GM18873 (cell line): ENCODE results near the gene BTBD3.

ENCODE experiments used
- ATAC-seq: cut with Tn5 transposase; IDR thresholded peaks from one replicate; pipeline ENCODE4 v1.9.1; 2021; ENCODE audit warnings: mild to moderate bottlenecking, moderate library complexity, moderate number of reproducible peaks; ENCODE audit not compliant: unreplicated experiment, low FRiP score

Gene BTBD3

DNA sequence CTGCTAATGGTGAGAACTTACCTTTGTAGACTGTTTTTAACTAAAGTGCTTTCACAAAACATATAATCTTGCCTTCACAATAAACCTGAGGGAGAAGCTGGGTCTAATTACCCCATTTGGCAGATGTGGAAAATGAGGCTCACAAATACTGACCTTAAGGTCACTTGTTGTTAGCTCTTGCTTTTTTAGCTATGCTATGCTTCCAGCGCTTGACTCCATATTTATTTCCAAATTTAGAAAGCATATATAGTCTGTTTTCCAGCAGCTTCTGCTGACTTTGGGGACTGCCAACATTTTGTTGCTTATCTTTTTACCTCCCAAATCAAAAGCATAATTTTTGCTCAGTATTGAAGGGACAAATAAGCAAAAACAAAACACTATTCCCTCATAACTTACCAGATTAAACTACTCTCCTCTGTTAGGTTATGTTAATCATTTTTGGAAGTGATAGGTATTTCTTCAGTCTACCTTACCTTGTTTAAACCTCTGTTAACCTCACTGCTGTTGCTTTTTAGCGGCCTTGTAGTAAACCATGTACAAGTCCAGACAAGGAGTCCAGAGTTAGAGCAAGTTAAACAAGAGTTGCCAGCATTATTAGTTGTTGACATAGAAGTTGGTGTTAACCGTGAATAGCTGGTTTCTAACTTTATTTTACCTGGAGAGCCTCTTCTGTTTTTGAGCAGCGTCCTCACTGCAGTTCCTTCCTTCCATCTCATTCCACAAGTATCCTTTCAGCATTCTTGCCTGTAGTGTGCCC lies 4.9 kb upstream of the BTBD3 start:
- ATAC-seq, result no peak

DNA sequence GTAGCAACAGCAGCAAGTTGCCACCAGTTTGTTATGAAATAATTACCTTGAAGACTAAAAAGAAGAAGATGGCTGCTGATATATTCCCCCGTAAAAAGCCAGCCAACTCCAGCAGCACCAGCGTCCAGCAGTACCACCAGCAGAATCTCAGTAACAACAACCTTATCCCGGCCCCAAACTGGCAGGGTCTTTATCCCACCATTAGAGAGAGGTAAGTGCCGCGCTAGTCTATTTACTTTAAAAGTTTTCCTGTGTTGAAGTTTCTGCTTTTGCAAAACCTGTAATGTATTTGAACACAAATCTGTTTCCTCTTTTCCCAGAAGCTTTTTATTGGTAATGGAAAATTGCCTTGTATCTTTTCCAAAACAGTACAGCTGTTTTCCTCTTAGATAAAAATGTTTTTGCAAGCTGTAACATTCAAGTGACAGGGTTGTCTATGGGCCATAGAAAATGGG lies 725 bp downstream of the BTBD3 start:
- no peak for ATAC-seq

DNA sequence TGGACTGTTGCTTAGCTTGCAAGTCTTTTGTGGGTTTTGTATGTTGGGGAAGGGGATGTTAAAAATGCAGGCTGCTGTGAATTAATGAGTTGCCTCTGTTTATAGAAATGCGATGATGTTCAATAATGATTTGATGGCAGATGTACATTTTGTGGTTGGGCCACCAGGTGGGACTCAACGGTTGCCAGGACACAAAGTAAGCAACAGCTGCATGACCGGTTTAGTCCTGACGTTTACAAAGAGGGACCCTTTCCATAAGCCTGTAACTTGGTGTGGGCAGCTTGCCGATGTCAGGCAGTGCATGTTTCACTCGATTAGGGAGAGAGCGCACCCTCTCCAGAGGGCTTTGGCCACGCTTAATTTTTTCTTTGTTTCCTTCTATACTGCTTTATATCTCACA lies 1.3 kb downstream of the BTBD3 start:
- ATAC-seq, result no peak

DNA sequence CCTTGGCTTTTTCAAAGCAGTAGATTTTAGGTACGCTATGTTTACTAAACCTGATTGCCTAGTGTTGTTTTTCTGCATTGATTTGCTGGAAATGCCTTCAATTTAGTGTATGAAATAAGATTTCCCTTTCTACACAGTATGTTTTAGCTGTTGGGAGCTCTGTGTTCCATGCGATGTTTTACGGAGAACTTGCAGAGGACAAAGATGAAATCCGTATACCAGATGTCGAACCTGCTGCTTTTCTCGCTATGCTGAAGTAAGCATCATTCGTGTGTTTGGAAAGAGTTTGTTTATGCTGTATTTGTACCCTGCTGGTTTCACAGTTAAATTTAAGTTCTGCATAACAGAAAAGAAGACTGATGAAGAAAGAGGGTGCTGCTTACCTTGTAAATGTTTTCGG lies 1.9 kb downstream of the BTBD3 start:
- ATAC-seq, result no peak

DNA sequence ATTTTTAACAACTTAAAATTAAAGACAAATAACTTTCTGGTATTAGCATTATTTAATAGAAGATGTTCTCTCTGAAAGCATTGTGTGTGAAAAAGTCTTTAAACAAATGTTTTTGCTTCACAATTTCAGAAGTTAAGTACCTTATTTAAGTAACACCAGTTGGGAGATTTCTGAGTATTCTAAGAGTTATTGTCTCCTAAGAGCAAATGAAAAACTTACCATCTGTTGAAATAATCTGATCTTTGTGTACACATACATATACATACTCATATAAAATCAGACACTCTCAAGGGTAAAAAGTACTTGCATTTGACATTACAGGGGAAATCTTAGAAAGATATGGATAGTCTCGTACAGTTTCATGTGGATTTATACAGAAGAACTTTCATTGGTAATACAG lies 2.4 kb downstream of the BTBD3 start:
- no peak for ATAC-seq

DNA sequence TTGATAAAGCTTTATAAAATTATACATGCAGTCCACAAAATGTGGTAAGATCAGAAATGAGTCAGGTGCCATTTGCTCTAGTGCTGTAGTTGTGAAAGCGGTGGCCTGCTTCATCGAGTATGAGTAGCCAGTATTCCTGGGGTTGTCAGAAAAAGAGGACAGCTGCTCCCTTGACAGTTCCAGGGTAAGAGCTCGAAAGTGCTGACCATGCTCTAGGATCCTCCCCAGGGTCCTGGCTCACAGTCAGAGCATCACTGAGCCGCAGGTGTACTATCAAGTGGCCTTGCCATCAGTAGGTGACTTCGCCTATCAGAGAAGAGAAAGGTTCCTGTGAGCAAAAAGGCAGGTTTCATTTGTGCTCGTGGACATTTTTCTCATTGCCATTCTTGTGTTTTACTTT lies 3.6 kb downstream of the BTBD3 start:
- no peak for ATAC-seq

DNA sequence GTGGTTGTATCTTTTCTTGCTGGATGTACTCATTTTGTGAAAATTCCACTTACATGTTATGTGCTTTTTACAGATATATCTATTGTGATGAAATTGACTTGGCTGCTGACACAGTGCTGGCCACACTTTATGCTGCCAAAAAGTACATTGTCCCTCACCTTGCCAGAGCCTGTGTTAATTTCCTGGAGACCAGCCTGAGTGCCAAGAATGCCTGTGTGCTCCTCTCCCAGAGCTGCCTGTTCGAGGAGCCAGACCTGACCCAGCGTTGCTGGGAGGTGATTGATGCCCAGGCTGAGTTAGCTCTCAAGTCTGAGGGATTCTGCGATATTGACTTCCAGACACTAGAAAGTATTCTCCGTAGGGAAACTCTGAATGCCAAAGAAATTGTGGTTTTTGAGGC lies 4.9 kb downstream of the BTBD3 start:
- no peak for ATAC-seq

DNA sequence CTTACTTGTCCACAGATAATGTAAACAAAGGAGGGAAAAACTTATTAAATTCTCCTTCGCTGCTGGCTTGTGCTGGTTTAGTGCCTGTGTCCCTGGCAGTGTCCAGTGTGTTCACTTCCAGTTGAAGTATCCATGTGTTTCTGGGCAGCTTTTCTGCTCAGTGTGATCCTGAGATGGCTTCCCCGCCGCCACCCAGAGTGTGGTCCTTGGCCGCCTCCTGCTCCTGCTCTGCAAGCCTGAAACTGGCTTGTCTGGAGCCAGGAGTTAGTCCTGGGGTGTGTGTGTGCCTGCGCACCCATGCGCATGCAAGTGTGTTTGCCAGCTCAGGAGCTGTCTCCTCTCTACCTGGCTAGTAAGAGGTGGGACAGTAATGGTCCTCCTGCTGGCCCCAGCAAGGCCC lies 7.2 kb downstream of the BTBD3 start:
- no peak for ATAC-seq

DNA sequence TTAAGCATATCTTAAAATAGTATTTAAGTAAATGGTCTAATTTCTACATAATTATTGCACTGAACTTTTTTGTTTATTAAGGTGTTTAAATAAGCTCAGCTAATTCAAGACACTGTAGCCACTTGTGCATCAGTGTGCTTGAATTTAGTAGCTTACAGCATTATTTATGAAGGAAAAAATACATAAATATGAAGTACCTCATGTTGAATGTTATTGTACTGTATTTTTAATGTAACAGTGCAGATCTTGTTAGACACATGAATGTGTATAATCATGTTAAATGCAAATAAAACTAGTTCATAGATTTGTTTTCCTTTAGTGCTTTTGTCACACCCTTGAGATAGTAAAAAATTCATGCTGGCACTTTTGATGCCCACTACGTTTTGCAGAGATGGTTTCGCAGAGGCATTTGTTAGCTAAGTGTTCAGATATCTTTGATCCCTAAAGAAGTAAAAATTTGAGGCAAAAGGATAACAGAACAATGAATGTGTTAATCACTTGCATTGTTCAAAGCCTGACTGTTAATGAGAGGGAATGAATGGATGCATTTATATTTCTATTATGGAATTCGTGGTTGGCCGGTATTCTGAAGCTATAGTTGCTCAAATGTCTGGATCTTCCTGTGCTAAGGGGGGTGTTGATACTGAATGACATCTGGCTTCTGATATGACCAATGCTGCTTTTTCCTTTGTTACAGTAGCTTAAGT lies 8.8 kb downstream of the BTBD3 start:
- no peak for ATAC-seq

GRCh38 chr20:11929947-11930346 lies 12.3 kb downstream of the BTBD3 start:
- no peak for ATAC-seq

DNA sequence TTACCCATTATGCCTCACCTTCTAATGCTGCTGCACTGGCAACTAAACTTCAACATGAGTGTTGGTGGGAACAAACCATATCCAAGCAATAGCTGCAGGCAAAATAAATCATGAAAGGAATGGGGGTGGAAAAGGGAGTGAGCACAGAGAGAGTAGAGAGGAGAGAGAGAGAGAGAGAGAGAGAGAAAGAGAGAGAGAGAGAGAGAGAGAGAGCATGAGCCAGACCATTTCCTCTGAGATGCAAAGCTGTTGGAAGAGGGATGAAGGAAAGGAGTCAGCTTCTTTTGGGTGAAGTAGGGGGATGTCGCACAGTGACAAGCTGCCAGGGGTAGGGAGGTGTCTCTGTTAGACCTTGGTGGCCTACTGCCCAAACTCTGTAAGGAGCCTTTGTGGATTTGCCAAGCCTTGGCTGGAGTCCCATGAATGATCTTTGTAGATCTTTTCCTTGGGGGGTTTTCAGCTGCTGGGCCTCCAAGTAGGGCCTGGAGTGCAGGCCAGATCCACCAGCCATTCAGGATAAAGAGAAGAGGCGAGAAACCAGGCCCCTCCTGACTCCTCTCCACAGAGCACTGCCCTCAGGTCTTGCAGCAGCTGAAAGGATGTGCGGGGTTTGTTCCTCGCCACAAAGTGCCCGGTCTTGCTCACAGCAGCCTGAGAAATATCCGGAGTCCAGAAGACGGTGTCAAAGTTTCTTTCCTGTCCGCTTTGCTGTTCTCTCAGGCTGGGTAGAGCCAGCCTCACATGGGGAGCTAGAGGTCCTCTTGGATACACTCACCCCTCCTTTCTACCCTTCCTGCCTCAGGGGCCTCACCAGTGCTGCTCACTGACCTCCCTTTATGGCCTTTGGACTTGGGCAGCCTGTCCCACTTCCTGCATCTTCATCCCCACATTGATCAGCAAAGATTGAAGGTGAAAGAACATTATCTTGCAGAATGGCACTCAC lies 17.8 kb downstream of the BTBD3 start:
- no peak for ATAC-seq

GRCh38 chr20:11936157-11936556 lies 18.5 kb downstream of the BTBD3 start:
- ATAC-seq, result no peak

GRCh38 chr20:11937230-11937629 lies 19.5 kb downstream of the BTBD3 start:
- ATAC-seq, result no peak

DNA sequence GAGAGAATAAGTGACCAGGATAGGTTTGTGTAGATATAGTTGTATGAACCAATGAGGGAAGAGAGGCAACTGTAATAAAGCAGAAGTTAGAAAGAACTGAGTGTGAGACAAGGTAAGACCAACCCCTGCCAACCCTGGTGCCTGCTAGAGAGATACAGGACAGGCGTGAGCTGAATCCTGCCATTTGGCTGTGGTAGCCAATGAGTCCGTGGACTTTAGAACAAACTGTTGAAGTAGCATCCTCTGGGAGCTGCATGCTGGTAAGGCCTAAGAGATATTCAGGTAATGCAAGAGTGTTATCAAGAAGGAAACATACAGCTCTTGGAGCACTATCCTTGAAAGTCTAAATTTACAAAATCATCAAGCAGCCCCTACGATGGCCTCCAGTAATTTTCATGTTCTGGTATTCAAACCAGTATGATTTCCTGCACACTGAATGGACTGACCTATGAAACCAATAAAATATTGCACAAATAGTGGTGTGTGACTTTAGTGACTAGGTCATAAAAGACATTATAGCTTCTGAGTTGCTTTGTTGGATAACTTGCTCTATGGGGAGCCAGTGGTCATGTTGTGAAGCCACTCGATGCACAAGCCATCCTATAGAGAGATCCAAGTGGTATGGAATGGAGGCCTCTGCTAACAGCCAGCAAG lies 24.0 kb downstream of the BTBD3 start:
- ATAC-seq, result no peak

- ATAC-seq, result no peak
Observed at GRCh38 chr20:11943778-11944177, 26.1 kb downstream of the BTBD3 start.

DNA sequence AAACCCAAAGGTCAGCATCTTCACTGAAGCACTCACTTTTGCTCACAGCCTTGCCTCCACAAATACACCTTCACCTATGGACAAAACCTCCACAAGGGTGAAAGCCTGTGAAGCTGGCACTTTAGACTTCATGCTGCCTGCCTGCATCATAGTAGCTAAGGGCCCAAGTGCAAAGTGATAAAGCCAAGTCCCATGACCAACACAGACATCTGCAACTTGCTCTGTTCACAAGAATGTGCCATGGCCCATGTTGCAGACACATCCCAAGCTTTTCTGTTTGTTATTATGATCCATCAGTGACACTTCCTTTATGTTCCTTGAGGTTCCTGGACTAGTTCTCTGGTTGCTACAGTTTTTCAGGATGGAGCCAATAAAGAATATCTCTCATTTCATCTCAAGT lies 31.1 kb downstream of the BTBD3 start:
- ATAC-seq, result no peak

GRCh38 chr20:11949711-11950110 lies 32.0 kb downstream of the BTBD3 start:
- ATAC-seq, result no peak

DNA sequence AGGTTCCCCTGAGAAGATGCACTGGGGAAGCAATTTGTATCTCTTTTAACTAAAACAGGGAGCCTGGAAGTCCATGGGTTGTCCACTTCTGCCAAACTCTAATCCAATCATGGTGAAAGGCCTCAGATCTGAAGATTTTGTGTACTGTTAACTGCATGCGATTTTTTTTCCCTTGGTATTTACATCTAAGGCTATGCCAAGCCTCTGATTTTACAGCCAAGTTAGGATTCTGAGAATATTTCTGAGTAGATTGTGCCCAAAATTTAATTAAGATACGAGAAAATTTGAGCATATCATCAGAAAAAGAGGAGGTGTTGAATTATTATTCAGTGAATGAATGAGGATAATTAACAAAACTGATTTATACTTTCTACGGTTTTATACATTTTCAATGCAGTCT lies 34.0 kb downstream of the BTBD3 start:
- no peak for ATAC-seq

DNA sequence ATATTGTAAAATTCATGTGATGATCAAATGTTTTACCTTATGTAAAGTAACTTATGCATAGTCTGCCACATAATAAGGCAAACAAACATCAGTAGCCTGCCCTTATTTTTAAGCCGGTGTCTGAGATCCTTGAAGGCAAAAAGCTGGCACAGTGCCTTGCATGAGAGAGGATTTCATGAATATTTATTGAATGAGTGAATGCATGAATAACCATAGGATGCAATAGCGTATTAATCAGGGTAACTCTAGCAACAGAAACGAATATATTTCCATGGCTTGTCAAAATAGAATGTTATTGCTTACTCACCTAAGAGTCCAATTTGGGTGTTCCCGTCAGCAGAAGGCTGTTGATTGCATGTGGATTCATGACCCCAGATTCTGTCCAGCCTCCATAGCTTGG lies 34.9 kb downstream of the BTBD3 start:
- ATAC-seq, result no peak

- no peak for ATAC-seq
Observed at GRCh38 chr20:11957911-11958310, 40.2 kb downstream of the BTBD3 start.

GRCh38 chr20:11958855-11959254 lies 41.2 kb downstream of the BTBD3 start:
- no peak for ATAC-seq
